ENCODE data around the gene PSMB3. TPM values are rescaled to one million over a fixed set of nuclear protein-coding genes. Genes with fewer than 3 reads are reported as not detected.

The PSMB3 gene
- total RNA-seq, 1 donor from 2014 or later: 156 TPM

DNA sequence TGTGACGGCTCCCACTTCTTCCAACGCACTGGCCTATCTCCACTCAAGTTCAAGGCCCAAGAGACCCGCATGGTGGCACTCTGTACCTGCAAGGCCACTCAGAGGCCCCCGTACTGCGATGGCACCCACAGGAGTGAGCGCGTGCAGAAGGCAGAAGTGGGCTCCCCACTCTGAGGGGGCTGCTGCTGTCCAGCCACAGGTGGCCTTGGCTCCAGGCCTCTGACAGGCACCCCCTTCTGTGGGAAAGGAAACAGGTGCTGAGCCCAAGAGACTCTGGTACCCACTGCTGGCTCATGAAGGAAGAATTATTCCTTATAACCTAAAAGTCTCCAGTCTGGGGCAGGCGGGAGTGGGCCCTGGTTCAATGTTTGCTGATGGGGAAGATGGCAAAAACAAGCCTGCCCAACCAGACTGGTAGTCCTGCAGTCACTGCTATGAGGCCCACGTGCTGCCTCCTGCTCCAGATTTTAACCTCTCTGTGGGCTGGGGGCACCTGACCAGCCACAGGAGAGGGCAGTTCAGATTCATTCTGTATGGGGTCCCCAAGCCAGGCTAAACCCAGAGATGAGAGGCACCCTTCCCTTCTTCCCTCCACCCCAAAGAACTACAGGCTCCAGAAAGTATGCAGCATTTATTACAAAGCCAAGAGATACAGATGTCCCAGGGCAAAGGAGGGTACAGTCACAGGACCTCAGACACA lies 19.1 kb upstream of the PSMB3 start:
- Histone ChIP-seq H3K4me3 (ENCODE audit: low read length in 3 of 3) (no peak overlapping the region), H3K9me3 (ENCODE audit: control insufficient read depth in 3 of 3, low read length in 3 of 3) (no peaks in the 10 kb centered on the region), H3K27me3 (ENCODE audit: control insufficient read depth in 3 of 3, insufficient read depth in 3 of 3, low read length in 3 of 3) (peaks cover 0 to 5% (median 0%) of the 10 kb centered on the region in 3 donors), H3K4me1 (ENCODE audit: control insufficient read depth in 3 of 3, insufficient read depth in 3 of 3, low read length in 3 of 3) (peaks cover 24 to 50% (median 35%) of the 10 kb centered on the region in 3 donors), H3K9ac (ENCODE audit: low read depth in 1 of 3, low read length in 3 of 3) (no peak overlapping the region), H3K36me3 (ENCODE audit: control insufficient read depth in 3 of 3, insufficient read depth in 3 of 3, low read length in 3 of 3) (peaks cover 13 to 26% (median 25%) of the 10 kb centered on the region in 3 donors), H3K27ac (ENCODE audit: low read depth, low read length) (no peak overlapping the region)

DNA sequence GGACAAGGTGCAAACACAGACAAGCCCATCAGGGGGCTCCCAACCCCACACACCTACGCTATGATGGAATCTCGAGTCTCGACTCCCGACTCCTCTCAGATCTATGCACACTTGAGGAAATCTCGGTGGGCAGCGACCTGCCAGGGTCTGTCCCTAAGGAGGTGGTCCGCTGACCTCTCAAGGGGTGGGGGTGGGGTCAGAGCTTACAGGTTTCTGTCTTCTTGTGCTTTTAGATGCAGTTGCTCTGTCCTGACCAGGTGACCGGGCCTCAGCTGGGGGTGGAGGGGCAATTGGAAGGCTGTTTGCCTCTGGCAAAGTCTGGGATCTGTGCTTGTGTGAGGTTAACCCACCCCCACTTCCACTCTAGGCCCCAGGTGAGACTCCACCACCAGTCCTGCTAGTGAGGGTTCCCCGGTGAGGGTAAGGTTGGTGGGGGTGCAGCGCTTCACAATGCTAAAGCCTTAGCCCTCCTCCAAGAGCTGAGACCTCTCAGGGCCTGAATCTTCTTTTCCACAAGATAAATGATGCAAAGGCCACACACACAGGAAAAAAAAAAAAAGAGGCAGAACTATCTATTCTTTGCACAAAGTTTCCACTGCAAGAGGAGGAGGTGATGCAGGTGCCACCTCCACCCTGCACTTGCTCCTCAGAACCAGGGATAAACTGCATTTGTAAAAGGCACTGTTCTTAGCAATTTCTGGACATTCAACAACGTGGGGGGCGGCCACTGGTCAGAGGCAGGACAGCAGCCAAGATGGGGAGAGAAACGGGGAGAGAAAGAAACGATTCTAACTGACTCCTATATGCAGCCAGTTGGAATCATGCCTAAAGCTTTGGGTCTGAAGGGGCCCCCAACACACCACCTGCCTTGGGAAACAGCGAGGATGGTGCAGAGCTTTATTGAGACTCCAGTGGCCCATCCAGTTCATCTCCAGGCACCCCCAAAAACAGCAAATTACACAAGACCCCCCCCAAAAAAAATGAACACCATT lies 18.3 kb upstream of the PSMB3 start:
- no peaks in the 10 kb centered on the region for H3K9me3 ChIP-seq (ENCODE audit: control insufficient read depth in 3 of 3, low read length in 3 of 3)
- H3K9ac ChIP-seq (ENCODE audit: low read depth in 1 of 3, low read length in 3 of 3): peak overlapping the region in 1 of 3 donors; percentile 8
- H3K4me3 ChIP-seq (ENCODE audit: low read length in 3 of 3): no peak overlapping the region
- H3K27me3 ChIP-seq (ENCODE audit: control insufficient read depth in 3 of 3, insufficient read depth in 3 of 3, low read length in 3 of 3): peaks cover under 1 to 12% (median 7%) of the 10 kb centered on the region in 3 donors
- peaks cover 24 to 41% (median 35%) of the 10 kb centered on the region in 3 donors for H3K4me1 ChIP-seq (ENCODE audit: control insufficient read depth in 3 of 3, insufficient read depth in 3 of 3, low read length in 3 of 3)
- peaks cover 13 to 30% (median 29%) of the 10 kb centered on the region in 3 donors for H3K36me3 ChIP-seq (ENCODE audit: control insufficient read depth in 3 of 3, insufficient read depth in 3 of 3, low read length in 3 of 3)
- no peak overlapping the region for H3K27ac ChIP-seq (ENCODE audit: low read depth, low read length)

DNA sequence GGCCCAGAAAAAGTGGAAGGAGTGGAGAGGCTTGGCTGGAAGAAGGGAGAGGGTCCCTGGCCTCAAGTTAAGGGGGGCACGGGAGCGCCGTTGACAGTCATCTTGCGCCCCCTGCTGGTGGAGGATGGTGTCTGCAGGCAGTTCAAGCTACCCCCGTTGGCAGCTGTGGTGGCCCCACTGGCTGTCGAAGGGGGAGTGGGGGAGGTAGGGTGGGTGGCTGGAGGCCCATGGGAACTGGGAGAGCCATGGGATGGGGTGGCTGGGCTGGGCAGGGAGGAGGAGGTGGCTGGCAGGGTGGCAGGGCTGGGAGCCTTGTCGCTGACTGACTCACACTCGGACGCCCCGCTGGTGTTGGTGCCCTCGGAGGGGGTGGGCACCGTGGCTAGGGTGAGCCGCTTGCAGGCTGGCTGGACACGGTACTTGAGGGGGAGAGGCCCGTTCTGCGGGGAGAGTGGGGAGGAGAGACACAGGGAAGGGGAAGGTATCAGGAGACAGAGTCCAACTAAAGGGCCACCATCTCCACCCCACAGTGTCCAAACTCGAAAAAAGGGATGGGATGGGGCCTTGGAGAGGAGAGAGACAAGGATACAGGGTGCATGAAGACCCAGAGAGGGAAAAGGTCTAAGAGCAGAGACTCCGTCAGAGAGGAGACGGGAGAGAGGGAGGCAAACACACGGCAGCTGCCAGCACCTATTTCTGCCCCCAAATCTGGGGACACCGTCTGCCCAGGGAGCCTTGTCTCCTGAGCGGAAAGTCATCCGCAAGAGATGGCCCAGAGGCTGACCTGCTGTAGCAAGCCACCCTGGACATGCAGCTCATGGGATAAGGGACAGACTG lies 17.2 kb upstream of the PSMB3 start:
- Histone ChIP-seq H3K9me3 (ENCODE audit: control insufficient read depth in 3 of 3, low read length in 3 of 3) (no peaks in the 10 kb centered on the region), H3K9ac (ENCODE audit: low read depth in 1 of 3, low read length in 3 of 3) (peak overlapping the region in 1 of 3 donors; percentile 54), H3K27me3 (ENCODE audit: control insufficient read depth in 3 of 3, insufficient read depth in 3 of 3, low read length in 3 of 3) (peaks cover 8 to 19% (median 9%) of the 10 kb centered on the region in 3 donors), H3K4me1 (ENCODE audit: control insufficient read depth in 3 of 3, insufficient read depth in 3 of 3, low read length in 3 of 3) (peaks cover 24 to 35% (median 35%) of the 10 kb centered on the region in 3 donors), H3K27ac (ENCODE audit: low read depth, low read length) (no peak overlapping the region), H3K4me3 (ENCODE audit: low read length in 3 of 3) (peak overlapping the region in 1 of 3 donors; percentile 6), H3K36me3 (ENCODE audit: control insufficient read depth in 3 of 3, insufficient read depth in 3 of 3, low read length in 3 of 3) (peaks cover 13 to 34% (median 33%) of the 10 kb centered on the region in 3 donors)

- Histone ChIP-seq H3K27me3 (ENCODE audit: control insufficient read depth in 3 of 3, insufficient read depth in 3 of 3, low read length in 3 of 3) (peaks cover 8 to 19% (median 9%) of the 10 kb centered on the region in 3 donors), H3K4me3 (ENCODE audit: low read length in 3 of 3) (no peak overlapping the region), H3K4me1 (ENCODE audit: control insufficient read depth in 3 of 3, insufficient read depth in 3 of 3, low read length in 3 of 3) (peaks cover 27 to 33% (median 31%) of the 10 kb centered on the region in 3 donors), H3K9me3 (ENCODE audit: control insufficient read depth in 3 of 3, low read length in 3 of 3) (no peaks in the 10 kb centered on the region), H3K9ac (ENCODE audit: low read depth in 1 of 3, low read length in 3 of 3) (no peak overlapping the region), H3K36me3 (ENCODE audit: control insufficient read depth in 3 of 3, insufficient read depth in 3 of 3, low read length in 3 of 3) (peaks cover 12 to 27% (median 26%) of the 10 kb centered on the region in 3 donors), H3K27ac (ENCODE audit: low read depth, low read length) (no peak overlapping the region)
These were observed 14.4 kb upstream of the PSMB3 start for GRCh38 chr17:38738007-38738662.

- H3K36me3 ChIP-seq (ENCODE audit: control insufficient read depth in 3 of 3, insufficient read depth in 3 of 3, low read length in 3 of 3): peaks cover 6 to 23% (median 21%) of the 10 kb centered on the region in 3 donors
- no peak overlapping the region for H3K4me3 ChIP-seq (ENCODE audit: low read length in 3 of 3)
- H3K4me1 ChIP-seq (ENCODE audit: control insufficient read depth in 3 of 3, insufficient read depth in 3 of 3, low read length in 3 of 3): peaks cover 27 to 37% (median 31%) of the 10 kb centered on the region in 3 donors
- peaks cover 8 to 19% (median 9%) of the 10 kb centered on the region in 3 donors for H3K27me3 ChIP-seq (ENCODE audit: control insufficient read depth in 3 of 3, insufficient read depth in 3 of 3, low read length in 3 of 3)
- no peak overlapping the region for H3K9ac ChIP-seq (ENCODE audit: low read depth in 1 of 3, low read length in 3 of 3)
- H3K9me3 ChIP-seq (ENCODE audit: control insufficient read depth in 3 of 3, low read length in 3 of 3): no peaks in the 10 kb centered on the region
- H3K27ac ChIP-seq (ENCODE audit: low read depth, low read length): no peak overlapping the region
These were observed 13.9 kb upstream of the PSMB3 start for GRCh38 chr17:38738686-38739085.

GRCh38 chr17:38739305-38739704 lies 13.2 kb upstream of the PSMB3 start:
- H3K27me3 ChIP-seq (ENCODE audit: control insufficient read depth in 3 of 3, insufficient read depth in 3 of 3, low read length in 3 of 3): peaks cover 8 to 19% (median 9%) of the 10 kb centered on the region in 3 donors
- H3K4me1 ChIP-seq (ENCODE audit: control insufficient read depth in 3 of 3, insufficient read depth in 3 of 3, low read length in 3 of 3): peaks cover 27 to 37% (median 31%) of the 10 kb centered on the region in 3 donors
- no peak overlapping the region for H3K27ac ChIP-seq (ENCODE audit: low read depth, low read length)
- H3K4me3 ChIP-seq (ENCODE audit: low read length in 3 of 3): no peak overlapping the region
- no peaks in the 10 kb centered on the region for H3K9me3 ChIP-seq (ENCODE audit: control insufficient read depth in 3 of 3, low read length in 3 of 3)
- peaks cover under 1 to 18% (median 16%) of the 10 kb centered on the region in 3 donors for H3K36me3 ChIP-seq (ENCODE audit: control insufficient read depth in 3 of 3, insufficient read depth in 3 of 3, low read length in 3 of 3)
- H3K9ac ChIP-seq (ENCODE audit: low read depth in 1 of 3, low read length in 3 of 3): no peak overlapping the region

- Histone ChIP-seq H3K4me1 (ENCODE audit: control insufficient read depth in 3 of 3, insufficient read depth in 3 of 3, low read length in 3 of 3) (peaks cover 27 to 36% (median 31%) of the 10 kb centered on the region in 3 donors), H3K36me3 (ENCODE audit: control insufficient read depth in 3 of 3, insufficient read depth in 3 of 3, low read length in 3 of 3) (peaks cover 0 to 18% (median 16%) of the 10 kb centered on the region in 3 donors), H3K9me3 (ENCODE audit: control insufficient read depth in 3 of 3, low read length in 3 of 3) (no peaks in the 10 kb centered on the region), H3K4me3 (ENCODE audit: low read length in 3 of 3) (no peak overlapping the region), H3K27ac (ENCODE audit: low read depth, low read length) (no peak overlapping the region), H3K27me3 (ENCODE audit: control insufficient read depth in 3 of 3, insufficient read depth in 3 of 3, low read length in 3 of 3) (peaks cover 8 to 19% (median 11%) of the 10 kb centered on the region in 3 donors), H3K9ac (ENCODE audit: low read depth in 1 of 3, low read length in 3 of 3) (no peak overlapping the region)
These were observed 12.5 kb upstream of the PSMB3 start for GRCh38 chr17:38740044-38740443.

DNA sequence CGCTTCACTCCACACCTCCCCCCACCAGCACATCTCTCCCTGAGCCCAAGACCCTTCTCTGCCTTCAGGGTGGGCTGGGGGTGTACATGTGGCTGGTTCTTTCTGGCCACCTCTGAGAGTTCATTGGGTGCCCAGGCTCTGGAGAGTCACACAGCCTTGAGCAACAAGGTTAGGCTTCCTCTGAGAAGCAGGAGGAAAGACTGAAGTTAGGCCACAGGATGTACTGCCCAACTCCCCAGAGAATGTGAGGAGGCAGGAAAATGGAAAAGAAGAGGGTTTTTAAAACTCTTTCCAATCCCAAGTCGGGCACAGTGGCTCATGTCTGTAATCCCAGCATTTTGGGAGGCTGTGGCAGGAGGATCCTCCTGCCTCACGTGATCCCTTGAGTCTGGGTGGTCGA lies 11.7 kb upstream of the PSMB3 start:
- H3K27ac ChIP-seq (ENCODE audit: low read depth, low read length): no peak overlapping the region
- no peak overlapping the region for H3K4me3 ChIP-seq (ENCODE audit: low read length in 3 of 3)
- peaks cover 0 to 14% (median 14%) of the 10 kb centered on the region in 3 donors for H3K36me3 ChIP-seq (ENCODE audit: control insufficient read depth in 3 of 3, insufficient read depth in 3 of 3, low read length in 3 of 3)
- no peaks in the 10 kb centered on the region for H3K9me3 ChIP-seq (ENCODE audit: control insufficient read depth in 3 of 3, low read length in 3 of 3)
- H3K4me1 ChIP-seq (ENCODE audit: control insufficient read depth in 3 of 3, insufficient read depth in 3 of 3, low read length in 3 of 3): peaks cover 19 to 30% (median 26%) of the 10 kb centered on the region in 3 donors
- peaks cover 12 to 19% (median 12%) of the 10 kb centered on the region in 3 donors for H3K27me3 ChIP-seq (ENCODE audit: control insufficient read depth in 3 of 3, insufficient read depth in 3 of 3, low read length in 3 of 3)
- H3K9ac ChIP-seq (ENCODE audit: low read depth in 1 of 3, low read length in 3 of 3): no peak overlapping the region

DNA sequence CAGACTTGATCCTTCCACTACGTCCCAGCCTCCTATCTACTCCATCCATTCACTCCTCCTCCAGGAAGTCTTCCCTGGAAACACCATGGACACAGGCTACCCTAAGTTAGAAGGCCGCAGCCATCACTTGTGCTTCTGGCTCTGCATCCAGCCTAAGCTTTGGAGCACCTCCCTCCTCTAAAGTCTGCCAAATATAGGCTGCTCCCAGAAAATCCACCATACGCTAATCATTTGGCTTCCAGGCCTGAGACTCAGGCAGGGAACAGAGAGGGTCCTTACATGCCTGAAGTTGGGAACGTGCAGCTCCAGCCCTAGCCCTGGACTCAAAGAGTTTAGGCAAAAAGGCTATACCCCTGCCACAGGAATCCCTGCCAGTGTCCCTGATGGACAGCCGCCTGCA lies 11.1 kb upstream of the PSMB3 start:
- Histone ChIP-seq H3K4me3 (ENCODE audit: low read length in 3 of 3) (peak overlapping the region in 1 of 3 donors; percentile 38), H3K4me1 (ENCODE audit: control insufficient read depth in 3 of 3, insufficient read depth in 3 of 3, low read length in 3 of 3) (peaks cover 23 to 34% (median 30%) of the 10 kb centered on the region in 3 donors), H3K9me3 (ENCODE audit: control insufficient read depth in 3 of 3, low read length in 3 of 3) (no peaks in the 10 kb centered on the region), H3K27me3 (ENCODE audit: control insufficient read depth in 3 of 3, insufficient read depth in 3 of 3, low read length in 3 of 3) (peaks cover 14 to 23% (median 19%) of the 10 kb centered on the region in 3 donors), H3K36me3 (ENCODE audit: control insufficient read depth in 3 of 3, insufficient read depth in 3 of 3, low read length in 3 of 3) (peaks cover 0 to 14% (median 12%) of the 10 kb centered on the region in 3 donors), H3K9ac (ENCODE audit: low read depth in 1 of 3, low read length in 3 of 3) (peak overlapping the region; percentile 56 to 62 (median 57)), H3K27ac (ENCODE audit: low read depth, low read length) (peak overlapping the region; percentile 76)

All from skeletal muscle tissue (tissue), 4 donors.